Stimulated activated CD8-positive, alpha-beta memory T cell treated with anti-CD3 and anti-CD28 coated beads, Interleukin-4, amount 100 ng/mL, for 24 hours (primary cell): ENCODE data around the gene TLK2.
"Not testable (repeated sequence)": the region's sequence is repeated elsewhere in the genome, so short reads cannot be mapped to it uniquely, and the experiment has no call there.

ENCODE experiments used
- DNase-seq: peaks from one replicate; pipeline ENCODE4 v3.0.0-alpha.2; 2020; ENCODE audit warnings: low read depth

TLK2 gene

GRCh38 chr17:62562656-62563055 is 84.0 kb downstream of the TLK2 start:
- DNase-seq, result no peak

GRCh38 chr17:62565817-62566216 is 87.2 kb downstream of the TLK2 start:
- DNase-seq, result no peak

- DNase-seq, result no peak
Measured at GRCh38 chr17:62566996-62567578, 88.5 kb downstream of the TLK2 start.

GRCh38 chr17:62572488-62572887 is 93.9 kb downstream of the TLK2 start:
- DNase-seq, result no peak

GRCh38 chr17:62572888-62573401 is 94.3 kb downstream of the TLK2 start:
- DNase-seq, result no peak

- no peak for DNase-seq
Measured at GRCh38 chr17:62573480-62574117, 95.0 kb downstream of the TLK2 start.

GRCh38 chr17:62576382-62576781 is 97.8 kb downstream of the TLK2 start:
- no peak for DNase-seq

GRCh38 chr17:62578757-62579487 is 100.3 kb downstream of the TLK2 start:
- DNase-seq, result no peak

- no peak for DNase-seq
Measured at GRCh38 chr17:62580947-62581346, 102.3 kb downstream of the TLK2 start.

- no peak for DNase-seq
Measured at GRCh38 chr17:62581764-62582163, 103.1 kb downstream of the TLK2 start.

- DNase-seq, result no peak
Measured at GRCh38 chr17:62587554-62587953, 108.9 kb downstream of the TLK2 start.

- no peak for DNase-seq
Measured at GRCh38 chr17:62588109-62588508, 109.5 kb downstream of the TLK2 start.

GRCh38 chr17:62591333-62591732 is 112.7 kb downstream of the TLK2 start:
- no peak for DNase-seq

GRCh38 chr17:62591822-62592221 is 113.2 kb downstream of the TLK2 start:
- DNase-seq, result not testable (repeated sequence)

- no peak for DNase-seq
Measured at GRCh38 chr17:62592341-62593099, 113.9 kb downstream of the TLK2 start.

GRCh38 chr17:62595484-62595883 is 116.9 kb downstream of the TLK2 start:
- DNase-seq, result no peak

GRCh38 chr17:62596662-62597061 is 118.0 kb downstream of the TLK2 start:
- no peak for DNase-seq

- no peak for DNase-seq
Measured at GRCh38 chr17:62597150-62597549, 118.5 kb downstream of the TLK2 start.

GRCh38 chr17:62597920-62598319 is 119.3 kb downstream of the TLK2 start:
- no peak for DNase-seq

- DNase-seq, result no peak
Measured at GRCh38 chr17:62599964-62600657, 121.5 kb downstream of the TLK2 start.

GRCh38 chr17:62600805-62601204 is 122.2 kb downstream of the TLK2 start:
- DNase-seq, result no peak

- no peak for DNase-seq
Measured at GRCh38 chr17:62601471-62601870, 122.8 kb downstream of the TLK2 start.
